Astrocyte (in vitro differentiated cells and primary cell): ENCODE results near the gene DEGS2.

Experiments used
- EZH2 ChIP-seq: IDR thresholded peaks from 2 replicates; pipeline ENCODE4 v1.6.1; 2012; ENCODE audit warnings: mild to moderate bottlenecking, low read length, inconsistent platforms; ENCODE audit not compliant: insufficient read depth
- TF ChIP-seq, protein P1 (sequence below): IDR thresholded peaks from 2 replicates; pipeline ENCODE4 v1.5.1; 2011; ENCODE audit warnings: low read depth, mild to moderate bottlenecking, inconsistent platforms, low read length, moderate library complexity; ENCODE audit not compliant: insufficient read depth

DNA sequence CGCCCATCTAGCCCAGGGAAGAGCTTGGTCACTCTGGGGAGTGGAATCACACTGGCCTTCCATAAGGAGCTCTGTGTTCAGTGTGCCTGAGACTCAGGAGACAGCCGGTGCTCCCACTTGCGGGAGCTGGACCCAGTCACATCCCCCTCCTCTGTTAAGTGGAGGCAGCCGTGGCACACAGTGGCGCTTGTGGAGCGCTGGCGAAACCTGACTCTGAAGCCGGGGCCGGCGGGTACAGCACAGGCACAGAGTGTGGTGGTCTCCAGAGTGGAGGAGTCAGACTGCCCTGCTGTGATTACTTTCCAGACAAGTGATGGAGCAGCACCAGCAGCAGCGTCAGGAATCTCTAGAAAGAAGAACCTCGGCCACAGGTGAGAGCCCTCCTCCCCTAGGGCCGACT is 33.0 kb downstream of the DEGS2 start:
- TF ChIP-seq, protein P1, sequence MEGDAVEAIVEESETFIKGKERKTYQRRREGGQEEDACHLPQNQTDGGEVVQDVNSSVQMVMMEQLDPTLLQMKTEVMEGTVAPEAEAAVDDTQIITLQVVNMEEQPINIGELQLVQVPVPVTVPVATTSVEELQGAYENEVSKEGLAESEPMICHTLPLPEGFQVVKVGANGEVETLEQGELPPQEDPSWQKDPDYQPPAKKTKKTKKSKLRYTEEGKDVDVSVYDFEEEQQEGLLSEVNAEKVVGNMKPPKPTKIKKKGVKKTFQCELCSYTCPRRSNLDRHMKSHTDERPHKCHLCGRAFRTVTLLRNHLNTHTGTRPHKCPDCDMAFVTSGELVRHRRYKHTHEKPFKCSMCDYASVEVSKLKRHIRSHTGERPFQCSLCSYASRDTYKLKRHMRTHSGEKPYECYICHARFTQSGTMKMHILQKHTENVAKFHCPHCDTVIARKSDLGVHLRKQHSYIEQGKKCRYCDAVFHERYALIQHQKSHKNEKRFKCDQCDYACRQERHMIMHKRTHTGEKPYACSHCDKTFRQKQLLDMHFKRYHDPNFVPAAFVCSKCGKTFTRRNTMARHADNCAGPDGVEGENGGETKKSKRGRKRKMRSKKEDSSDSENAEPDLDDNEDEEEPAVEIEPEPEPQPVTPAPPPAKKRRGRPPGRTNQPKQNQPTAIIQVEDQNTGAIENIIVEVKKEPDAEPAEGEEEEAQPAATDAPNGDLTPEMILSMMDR = no peak
- TF ChIP-seq EZH2 = no peak
